ENCODE results near the gene ANKRD2.
"Not testable (repeated sequence)": the region's sequence is repeated elsewhere in the genome, so short reads cannot be mapped to it uniquely, and the experiment has no call there.

The ANKRD2 gene

GRCh38 chr10:97572214-97572989 lies at the start of gene ANKRD2:
ANKRD2 (plus strand) TSS chr10:97572779; CDS start chr10:97572789, 10 bp downstream.
- DNase-seq, result peak; percentile 81

- DNase-seq, result no peak
Observed at GRCh38 chr10:97522937-97523336, 49.6 kb upstream of the ANKRD2 start.

GRCh38 chr10:97525086-97525485 lies 47.5 kb upstream of the ANKRD2 start:
- no peak for DNase-seq

- DNase-seq, result no peak
Observed at GRCh38 chr10:97525683-97526110, 46.9 kb upstream of the ANKRD2 start.

DNA sequence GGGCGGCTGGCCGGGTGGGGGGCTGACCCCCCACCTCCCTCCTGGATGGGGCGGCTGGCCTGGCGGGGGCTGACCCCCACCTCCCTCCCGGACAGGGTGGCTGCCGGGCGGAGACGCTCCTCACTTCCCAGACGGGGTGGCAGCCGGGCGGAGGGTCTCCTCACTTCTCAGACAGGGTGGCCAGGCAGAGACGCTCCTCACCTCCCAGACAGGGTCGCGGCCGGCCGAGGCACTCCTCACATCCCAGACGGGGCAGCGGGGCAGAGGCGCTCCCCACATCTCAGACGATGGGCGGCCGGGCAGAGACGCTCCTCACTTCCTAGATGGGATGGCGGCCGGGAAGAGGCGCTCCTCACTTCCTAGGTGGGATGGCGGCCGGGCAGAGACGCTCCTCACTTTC lies 43.7 kb upstream of the ANKRD2 start:
- not testable (repeated sequence) for DNase-seq

- no peak for DNase-seq
Observed at GRCh38 chr10:97529685-97530465, 42.7 kb upstream of the ANKRD2 start.

DNA sequence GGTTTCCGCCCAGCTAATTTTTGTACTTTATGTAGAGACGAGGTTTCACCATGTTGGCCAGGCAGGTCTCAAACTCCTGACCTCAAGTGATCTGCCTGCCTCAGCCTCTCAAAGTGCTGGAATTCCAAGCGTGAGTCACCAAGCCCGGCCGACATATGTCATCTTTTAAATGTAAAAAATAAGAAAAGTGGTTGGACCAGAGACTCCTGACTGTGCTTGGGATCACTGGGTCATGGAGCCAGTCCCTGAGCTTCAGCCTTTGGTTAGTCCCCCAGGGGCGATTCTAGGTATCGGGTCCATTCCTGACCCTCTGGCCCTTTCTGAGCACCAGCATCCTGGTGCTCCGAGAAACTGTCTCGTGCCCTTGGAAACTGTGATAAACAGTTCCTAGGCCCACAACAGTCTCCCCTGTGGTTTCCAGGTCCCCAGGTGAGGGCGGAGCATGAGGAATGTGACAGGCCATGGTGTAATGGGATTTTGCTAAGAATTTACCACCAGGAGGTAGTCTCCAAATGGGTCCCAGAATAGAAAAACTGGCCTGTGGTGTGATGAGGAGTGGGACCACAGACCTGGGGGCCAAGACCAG lies 41.1 kb upstream of the ANKRD2 start:
- no peak for DNase-seq

- no peak for DNase-seq
Observed at GRCh38 chr10:97532935-97533671, 39.5 kb upstream of the ANKRD2 start.

GRCh38 chr10:97533888-97534287 lies 38.7 kb upstream of the ANKRD2 start:
- no peak for DNase-seq

GRCh38 chr10:97534746-97535367 lies 37.7 kb upstream of the ANKRD2 start:
- DNase-seq, result peak; percentile 62

GRCh38 chr10:97537186-97537869 lies 35.3 kb upstream of the ANKRD2 start:
- DNase-seq, result no peak

- DNase-seq, result no peak
Observed at GRCh38 chr10:97538411-97538810, 34.2 kb upstream of the ANKRD2 start.

DNA sequence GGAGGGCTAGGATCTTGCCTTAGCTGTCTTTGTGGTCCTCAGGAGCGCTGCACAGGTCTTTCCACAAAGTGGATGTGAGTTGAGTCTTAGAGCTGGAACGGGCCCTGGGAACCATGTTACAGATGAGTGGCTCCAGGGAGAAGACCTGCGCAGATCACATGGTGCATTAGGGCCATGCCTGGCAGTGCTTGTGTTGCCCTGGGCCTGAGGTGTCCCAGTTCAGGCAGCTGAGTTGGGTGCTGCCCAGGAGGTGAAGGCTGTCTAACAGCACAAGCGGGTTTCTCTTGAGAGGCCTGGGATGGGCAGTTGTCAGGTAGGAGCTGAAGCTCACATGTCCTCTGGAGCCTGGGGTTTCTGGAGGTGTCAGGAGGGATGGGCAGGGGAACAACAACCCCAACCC lies 33.7 kb upstream of the ANKRD2 start:
- DNase-seq, result no peak

DNA sequence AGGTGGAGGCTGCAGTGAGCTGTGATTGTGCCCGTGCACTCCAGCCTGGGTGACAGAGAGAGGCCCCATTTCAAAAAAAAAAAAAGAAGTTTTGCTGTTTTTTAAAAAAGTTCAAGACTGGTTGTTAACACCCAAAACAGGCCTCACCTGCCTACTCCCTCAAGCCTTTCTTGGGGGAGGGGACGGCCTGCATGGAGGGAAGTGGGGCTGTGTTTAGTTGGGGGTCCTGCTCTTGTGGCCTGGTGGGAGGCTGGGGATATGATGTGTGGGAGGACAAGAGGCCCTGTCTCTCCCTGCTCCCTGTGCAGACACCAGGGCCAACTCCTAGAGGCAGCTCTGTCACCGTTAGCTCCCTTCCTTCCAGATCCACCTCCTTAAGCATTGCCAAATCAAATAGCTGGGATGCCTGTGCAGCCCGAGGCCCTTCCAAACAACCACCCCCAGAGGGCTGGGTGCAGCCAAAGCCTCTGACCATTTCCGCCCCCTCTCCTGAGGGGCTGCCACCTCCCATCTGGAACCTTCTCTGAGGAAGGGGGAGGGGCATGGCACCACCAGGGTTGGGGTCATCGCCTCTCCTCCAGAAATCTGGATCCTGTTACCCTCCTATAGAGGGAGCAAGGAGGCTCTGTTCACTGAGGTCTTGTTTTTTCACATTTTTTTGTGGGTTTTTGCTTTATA lies 32.9 kb upstream of the ANKRD2 start:
- no peak for DNase-seq

- DNase-seq, result no peak
Observed at GRCh38 chr10:97540669-97541500, 31.7 kb upstream of the ANKRD2 start.

DNA sequence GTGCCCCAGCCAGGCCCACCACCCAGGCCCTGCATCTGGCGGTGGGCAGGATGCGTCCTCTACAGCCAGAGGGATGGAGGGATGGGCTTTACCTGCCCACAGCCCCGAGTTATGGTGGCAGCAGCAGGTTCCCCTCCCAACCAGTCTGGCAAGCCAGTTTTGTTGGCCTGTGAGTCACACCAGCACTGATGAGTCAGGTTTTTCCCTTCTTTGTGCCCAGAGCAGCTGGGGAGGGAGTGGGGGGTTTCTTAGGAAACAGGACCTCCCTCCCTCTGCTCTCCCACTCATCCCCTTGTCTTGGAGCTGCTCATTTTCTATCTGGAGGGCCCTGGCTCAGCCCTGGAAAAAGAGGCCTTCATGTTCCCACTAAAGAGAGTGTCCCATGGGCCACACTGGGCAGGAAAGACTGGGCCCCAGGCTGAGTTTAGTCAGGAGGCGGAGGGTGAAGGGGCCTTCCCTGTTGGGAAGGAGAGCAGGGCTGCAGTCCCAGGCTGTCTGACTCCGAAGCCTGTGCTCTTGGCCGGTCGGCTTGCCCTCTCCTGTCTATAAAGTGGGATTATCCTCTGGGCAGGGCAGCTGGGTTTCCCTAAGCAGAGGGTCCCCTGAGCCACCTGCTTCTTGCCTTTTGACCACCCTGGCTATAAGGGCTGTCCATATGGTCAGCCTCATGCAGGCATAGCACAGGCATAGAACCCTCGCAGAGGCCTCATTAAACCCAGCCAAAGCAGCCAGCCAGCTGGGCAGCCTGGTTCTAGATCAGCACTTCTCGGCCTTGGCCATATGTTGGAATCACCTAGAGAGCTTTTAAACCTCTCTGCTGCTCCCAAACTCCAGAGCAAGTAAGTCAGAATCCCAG lies 30.2 kb upstream of the ANKRD2 start:
- DNase-seq, result peak; percentile 80

- peak; percentile 91 for DNase-seq
Observed at GRCh38 chr10:97543025-97543546, 29.5 kb upstream of the ANKRD2 start.

DNA sequence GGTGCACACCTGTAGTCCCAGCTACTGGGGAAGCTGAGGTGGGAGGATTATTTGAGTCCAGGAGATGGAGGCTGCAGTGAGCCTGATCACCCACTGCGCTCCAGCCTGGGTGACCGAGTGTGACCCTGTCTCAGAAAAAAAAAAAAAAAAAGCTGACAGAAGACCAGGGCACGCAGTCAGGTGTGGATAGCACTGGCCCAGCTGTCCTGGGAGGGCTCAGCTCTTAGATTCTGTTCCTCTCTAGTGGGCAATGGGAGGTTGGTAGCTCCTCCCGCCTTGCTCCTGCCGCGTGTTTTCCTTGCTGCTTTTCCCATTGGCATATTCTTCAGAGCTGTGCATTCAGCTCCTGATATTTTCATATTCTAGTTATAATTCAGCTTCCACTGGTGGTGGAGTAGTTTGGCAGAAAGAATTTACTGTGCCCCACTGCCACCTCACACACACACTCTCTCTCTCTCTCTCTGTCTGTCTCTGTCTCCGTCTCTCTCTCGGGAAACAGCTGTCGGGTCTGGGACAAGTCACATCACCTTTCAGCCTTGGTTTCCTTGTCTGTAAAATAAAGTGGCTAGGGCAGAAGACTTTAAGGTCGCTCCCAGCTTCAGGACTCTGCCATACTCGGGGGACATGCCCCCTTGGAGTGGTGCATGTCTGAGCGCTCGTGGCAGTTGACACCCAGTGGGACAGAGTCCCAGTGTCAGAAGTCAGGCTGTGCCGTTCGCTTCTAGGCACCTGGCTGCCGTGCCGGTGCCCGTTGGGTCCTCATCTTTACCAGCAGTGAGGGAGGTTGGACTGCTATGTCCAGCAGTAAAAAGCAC lies 25.9 kb upstream of the ANKRD2 start:
- no peak for DNase-seq

Data from suppressor macrophage treated with lipopolysaccharide for 4 hours (primary cell).